Measurements from ENCODE around the gene TMEM108.
A peak's percentile ranks its signal among the peaks of the same experiment; 100 is the strongest.

TMEM108 gene

DNA sequence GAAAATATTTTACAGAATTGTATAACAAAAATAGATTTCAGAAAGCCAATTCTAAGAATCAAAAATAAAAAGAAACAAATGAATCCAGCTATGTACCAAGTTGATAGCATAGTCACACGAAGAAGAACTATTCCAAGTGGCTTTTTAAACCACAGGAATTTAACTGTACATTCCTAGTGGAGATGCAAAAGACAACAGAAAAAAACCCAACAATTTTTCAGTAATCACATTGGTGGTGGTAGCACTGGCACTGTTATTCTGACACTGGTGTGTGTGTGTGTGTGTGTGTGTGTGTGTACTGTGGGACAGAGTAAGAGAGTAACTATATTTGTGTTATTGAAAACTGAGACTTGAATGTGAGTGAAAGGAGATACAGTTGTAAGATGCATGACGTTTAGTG lies 370.8 kb downstream of the TMEM108 start:
- DNase-seq (ENCODE audit: low read depth), result no peak
- TF ChIP-seq MYC (IDR thresholded peaks at IDR 0.05; ENCODE audit: low read depth, low read length) (no peak), POLR2A (IDR thresholded peaks at IDR 0.05; ENCODE audit: extremely low read depth, insufficient read length) (no peak)
- TF ChIP-seq, protein P1, sequence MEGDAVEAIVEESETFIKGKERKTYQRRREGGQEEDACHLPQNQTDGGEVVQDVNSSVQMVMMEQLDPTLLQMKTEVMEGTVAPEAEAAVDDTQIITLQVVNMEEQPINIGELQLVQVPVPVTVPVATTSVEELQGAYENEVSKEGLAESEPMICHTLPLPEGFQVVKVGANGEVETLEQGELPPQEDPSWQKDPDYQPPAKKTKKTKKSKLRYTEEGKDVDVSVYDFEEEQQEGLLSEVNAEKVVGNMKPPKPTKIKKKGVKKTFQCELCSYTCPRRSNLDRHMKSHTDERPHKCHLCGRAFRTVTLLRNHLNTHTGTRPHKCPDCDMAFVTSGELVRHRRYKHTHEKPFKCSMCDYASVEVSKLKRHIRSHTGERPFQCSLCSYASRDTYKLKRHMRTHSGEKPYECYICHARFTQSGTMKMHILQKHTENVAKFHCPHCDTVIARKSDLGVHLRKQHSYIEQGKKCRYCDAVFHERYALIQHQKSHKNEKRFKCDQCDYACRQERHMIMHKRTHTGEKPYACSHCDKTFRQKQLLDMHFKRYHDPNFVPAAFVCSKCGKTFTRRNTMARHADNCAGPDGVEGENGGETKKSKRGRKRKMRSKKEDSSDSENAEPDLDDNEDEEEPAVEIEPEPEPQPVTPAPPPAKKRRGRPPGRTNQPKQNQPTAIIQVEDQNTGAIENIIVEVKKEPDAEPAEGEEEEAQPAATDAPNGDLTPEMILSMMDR (IDR thresholded peaks at IDR 0.05; ENCODE audit: low read depth, low read length), result no peak
- TF ChIP-seq, protein P2, sequence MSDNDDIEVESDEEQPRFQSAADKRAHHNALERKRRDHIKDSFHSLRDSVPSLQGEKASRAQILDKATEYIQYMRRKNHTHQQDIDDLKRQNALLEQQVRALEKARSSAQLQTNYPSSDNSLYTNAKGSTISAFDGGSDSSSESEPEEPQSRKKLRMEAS (IDR thresholded peaks at IDR 0.05; ENCODE audit: low read depth, low read length), result no peak
- H3K4me3 ChIP-seq (ENCODE audit: low read depth, low read length), result no peak overlapping the region

DNA sequence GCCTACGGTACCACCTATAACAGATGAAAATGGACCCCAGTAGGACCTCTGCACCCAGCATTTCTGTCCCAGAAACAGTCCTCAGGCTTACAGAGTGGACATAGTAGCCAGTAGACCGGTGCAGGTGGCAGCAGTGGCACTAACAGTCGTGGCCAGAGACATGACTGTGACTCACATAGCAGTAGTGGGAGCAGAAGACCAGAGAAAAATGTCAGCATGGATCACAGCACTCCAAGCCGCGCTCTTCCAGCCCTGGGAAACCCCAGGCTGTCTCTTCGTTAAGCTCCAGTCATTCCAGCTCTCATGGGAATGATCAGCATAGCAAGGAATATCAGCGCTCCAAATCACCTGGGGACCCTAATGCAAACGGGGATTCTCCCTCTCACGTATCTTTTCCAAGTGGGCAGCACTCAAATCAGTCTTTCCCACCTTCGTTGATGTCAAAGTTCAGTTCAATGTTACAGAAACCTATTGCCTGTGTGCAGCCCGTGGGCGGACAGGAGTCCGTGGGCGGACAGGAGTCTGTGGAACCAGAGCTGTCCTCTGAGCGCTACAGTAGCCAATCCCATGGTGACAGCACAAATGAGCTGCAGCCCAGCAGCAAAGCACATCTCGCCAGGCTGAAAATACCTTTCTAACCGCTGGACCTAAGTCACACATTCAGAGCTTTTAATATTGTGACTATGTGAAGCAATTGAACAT lies 372.2 kb downstream of the TMEM108 start:
- TF ChIP-seq MYC (IDR thresholded peaks at IDR 0.05; ENCODE audit: low read depth, low read length), result no peak
- TF ChIP-seq, protein P1 (IDR thresholded peaks at IDR 0.05; ENCODE audit: low read depth, low read length), result no peak
- DNase-seq (ENCODE audit: low read depth), result no peak
- H3K4me3 ChIP-seq (ENCODE audit: low read depth, low read length), result no peak overlapping the region

DNA sequence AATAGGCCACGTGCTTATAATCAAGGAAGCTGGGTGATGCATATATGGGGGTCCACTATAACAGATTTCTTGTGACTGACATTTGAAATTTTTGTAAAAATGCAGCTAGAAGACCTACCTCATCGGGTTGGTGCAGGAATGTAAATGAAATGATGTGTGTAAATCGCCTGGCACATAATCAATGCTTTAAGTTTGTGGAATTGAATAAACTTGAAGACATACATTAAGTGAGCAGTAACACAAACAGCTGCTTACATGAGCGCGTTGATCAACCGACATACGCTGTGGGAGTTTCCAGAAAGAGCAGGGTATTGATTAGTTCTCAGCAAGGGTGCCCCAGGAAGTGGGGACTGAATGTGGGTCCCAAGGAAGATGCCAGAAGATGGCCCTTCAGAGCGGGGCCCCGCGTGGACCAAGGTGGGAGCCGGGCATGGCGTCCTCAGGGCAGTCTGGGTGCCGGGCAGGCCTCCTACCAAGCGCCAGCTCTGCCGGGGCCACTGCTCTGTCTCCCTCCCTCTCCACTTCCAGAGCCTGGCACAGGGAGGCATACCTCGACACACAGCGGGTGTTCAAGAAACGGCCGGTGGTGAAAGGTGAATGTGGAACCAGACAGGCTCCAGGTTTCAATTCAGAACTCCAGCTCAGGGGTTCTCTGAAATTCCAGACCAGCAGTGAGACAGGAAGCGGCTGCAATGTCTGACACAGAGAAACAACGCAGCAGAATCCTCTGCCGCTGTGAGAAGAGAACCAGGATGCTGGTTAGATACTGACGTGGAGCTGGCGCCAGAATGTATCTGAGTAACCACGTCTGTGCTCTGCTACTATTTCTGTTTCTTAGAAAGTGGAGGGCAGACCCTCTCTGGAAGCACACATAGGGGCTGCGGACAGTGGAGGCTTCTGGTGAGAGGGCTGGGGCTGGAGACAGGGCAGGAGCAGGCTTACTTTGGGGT lies 374.3 kb downstream of the TMEM108 start:
- H3K4me3 ChIP-seq (ENCODE audit: low read depth, low read length), result no peak overlapping the region
- DNase-seq (ENCODE audit: low read depth), result no peak
- TF ChIP-seq POLR2A (IDR thresholded peaks at IDR 0.05; ENCODE audit: extremely low read depth, insufficient read length), result no peak
- TF ChIP-seq MYC (IDR thresholded peaks at IDR 0.05; ENCODE audit: low read depth, low read length), result no peak
- TF ChIP-seq, protein P2 (IDR thresholded peaks at IDR 0.05; ENCODE audit: low read depth, low read length), result 0 out of 2 replicates have a peak, but pooled peaks have one; percentile 11
- TF ChIP-seq, protein P1 (IDR thresholded peaks at IDR 0.05; ENCODE audit: low read depth, low read length), result no peak

DNA sequence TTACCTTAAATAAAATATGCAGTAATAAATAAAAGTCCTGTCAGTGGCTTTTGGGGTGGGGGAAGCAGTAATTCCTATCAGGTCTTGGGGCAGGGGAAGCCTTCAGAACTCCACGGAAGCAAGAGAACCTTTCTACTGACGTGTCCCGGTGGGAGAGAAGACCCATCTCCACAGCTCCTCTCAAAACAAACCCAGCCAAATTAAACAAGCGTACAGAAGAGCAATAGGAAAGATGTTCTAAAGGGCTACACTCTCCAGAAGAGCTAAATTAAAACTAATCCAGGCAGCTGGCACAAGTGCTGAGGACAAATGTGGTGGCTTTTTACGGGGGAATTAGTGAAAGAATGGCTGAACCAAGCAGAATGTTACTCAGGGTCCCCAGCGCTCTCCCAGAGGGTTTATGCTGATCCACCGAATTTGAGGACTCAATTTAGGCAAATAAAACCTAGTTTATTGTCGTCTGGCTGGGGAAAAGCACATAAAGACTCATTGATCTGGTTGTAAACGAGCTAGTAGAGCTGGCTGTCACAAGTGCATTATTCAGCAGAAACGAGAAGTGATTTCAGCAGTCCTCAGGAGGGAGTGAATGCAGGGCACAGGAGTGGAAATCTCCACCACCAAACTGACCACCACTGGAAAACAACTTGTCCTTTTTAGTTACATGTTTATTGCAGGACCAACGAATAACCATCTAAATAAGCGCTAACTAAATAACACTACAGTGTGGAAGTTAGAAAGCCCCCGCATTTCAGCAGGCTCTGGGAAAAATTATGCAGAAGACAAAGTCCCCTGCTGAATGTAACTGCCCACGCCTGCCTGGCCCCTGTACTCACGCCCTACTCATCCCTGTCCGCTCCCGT lies 375.2 kb downstream of the TMEM108 start:
- DNase-seq (ENCODE audit: low read depth), result peak; percentile 44
- TF ChIP-seq, protein P2 (IDR thresholded peaks at IDR 0.05; ENCODE audit: low read depth, low read length), result no peak
- TF ChIP-seq, protein P1 (IDR thresholded peaks at IDR 0.05; ENCODE audit: low read depth, low read length), result no peak
- no peak overlapping the region for H3K4me3 ChIP-seq (ENCODE audit: low read depth, low read length)

DNA sequence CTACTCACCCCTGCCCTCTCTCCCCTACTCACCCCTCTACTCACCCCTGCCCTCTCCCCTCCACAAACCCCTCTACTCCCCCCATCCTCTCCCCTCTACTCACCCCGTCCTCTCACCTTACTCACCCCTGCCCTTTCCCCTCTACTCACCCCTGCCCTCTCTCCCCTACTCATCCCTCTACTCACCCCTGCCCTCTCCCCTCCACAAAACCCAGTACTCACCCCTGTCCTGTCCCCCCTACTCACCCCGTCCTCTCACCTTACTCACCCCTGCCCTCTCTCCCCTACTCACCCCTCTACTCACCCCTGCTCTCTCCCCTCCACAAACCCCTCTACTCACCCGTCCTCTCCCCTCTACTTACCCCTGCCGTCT lies 375.8 kb downstream of the TMEM108 start:
- TF ChIP-seq, protein P2 (IDR thresholded peaks at IDR 0.05; ENCODE audit: low read depth, low read length), result no peak
- TF ChIP-seq POLR2A (IDR thresholded peaks at IDR 0.05; ENCODE audit: extremely low read depth, insufficient read length) (no peak), MYC (IDR thresholded peaks at IDR 0.05; ENCODE audit: low read depth, low read length) (no peak)
- TF ChIP-seq, protein P1 (IDR thresholded peaks at IDR 0.05; ENCODE audit: low read depth, low read length), result no peak
- H3K4me3 ChIP-seq (ENCODE audit: low read depth, low read length), result no peak overlapping the region

More for the DNA sequence above, 375.8 kb downstream of the TMEM108 start:
- DNase-seq (ENCODE audit: low read depth), result no peak

All from NB4 (cell line).